Nephron progenitor cell (in vitro differentiated cells): ENCODE data around the gene TGFBI.

Source experiments
- DNase-seq: peaks from one replicate; pipeline ENCODE4 v3.0.0; 2021
- H3K27ac Mint-ChIP-seq: 2 replicates; pipeline ENCODE4 v1.8.0; 2021; ENCODE audit warnings: mild to moderate bottlenecking, moderate library complexity, mixed read lengths
- H3K27me3 Mint-ChIP-seq: 2 replicates; pipeline ENCODE4 v1.8.0; 2021; ENCODE audit warnings: mild to moderate bottlenecking, low read depth, mixed read lengths; ENCODE audit not compliant: poor library complexity
- H3K36me3 Mint-ChIP-seq: 2 replicates; pipeline ENCODE4 v1.8.0; 2021; ENCODE audit warnings: low read depth, mixed read lengths
- H3K4me1 Mint-ChIP-seq: 2 replicates; pipeline ENCODE4 v1.8.0; 2021; ENCODE audit warnings: mixed read lengths
- H3K4me3 Mint-ChIP-seq: 2 replicates; pipeline ENCODE4 v1.8.0; 2021; ENCODE audit warnings: mild to moderate bottlenecking, moderate library complexity, mixed read lengths
- H3K9me3 Mint-ChIP-seq: 2 replicates; pipeline ENCODE4 v1.8.0; 2021; ENCODE audit warnings: mild to moderate bottlenecking, moderate library complexity, mixed read lengths
- CTCF ChIP-seq: fragments of 200-600 bp; sonication (generic); IDR thresholded peaks from 2 replicates; pipeline ENCODE4 v1.5.0; 2021; ENCODE audit warnings: antibody characterized with exemption

Gene TGFBI

DNA sequence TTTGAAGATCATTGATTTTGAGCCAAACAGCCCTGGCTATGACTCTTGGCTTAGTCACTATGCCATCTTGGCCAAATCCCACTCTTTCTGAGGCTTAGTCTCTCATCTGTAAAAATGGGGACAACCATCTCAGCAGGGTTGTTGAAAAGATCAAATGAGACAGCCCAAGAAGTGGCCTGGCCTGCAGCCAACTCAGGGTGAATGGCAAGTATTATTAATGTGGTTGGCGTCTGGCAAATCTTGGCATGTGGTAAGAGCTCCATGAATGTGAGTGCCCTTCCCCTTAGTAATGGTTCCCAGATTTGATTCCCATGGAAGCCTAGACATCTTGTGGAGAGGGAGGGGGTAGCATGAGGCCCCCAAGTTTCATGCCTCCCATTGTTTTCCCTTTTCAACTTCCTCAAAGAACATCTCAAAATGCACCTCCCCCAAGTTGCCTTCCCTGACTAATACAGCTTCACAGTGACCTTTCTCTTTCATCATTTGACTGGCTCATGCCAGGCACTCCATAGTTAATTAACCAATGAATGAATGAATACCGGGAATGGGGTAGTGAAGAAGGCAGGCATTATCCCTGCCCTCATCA is 11.8 kb upstream of the TGFBI start:
- TF ChIP-seq CTCF = no peak
- no peak overlapping the region for H3K4me3 Mint-ChIP-seq
- DNase-seq = no peak
- H3K27ac Mint-ChIP-seq = no peak overlapping the region
- H3K9me3 Mint-ChIP-seq = no peaks in the 10 kb centered on the region
- no peaks in the 10 kb centered on the region for H3K36me3 Mint-ChIP-seq
- peaks cover 29% of the 10 kb centered on the region for H3K27me3 Mint-ChIP-seq
- peaks cover 41% of the 10 kb centered on the region for H3K4me1 Mint-ChIP-seq

DNA sequence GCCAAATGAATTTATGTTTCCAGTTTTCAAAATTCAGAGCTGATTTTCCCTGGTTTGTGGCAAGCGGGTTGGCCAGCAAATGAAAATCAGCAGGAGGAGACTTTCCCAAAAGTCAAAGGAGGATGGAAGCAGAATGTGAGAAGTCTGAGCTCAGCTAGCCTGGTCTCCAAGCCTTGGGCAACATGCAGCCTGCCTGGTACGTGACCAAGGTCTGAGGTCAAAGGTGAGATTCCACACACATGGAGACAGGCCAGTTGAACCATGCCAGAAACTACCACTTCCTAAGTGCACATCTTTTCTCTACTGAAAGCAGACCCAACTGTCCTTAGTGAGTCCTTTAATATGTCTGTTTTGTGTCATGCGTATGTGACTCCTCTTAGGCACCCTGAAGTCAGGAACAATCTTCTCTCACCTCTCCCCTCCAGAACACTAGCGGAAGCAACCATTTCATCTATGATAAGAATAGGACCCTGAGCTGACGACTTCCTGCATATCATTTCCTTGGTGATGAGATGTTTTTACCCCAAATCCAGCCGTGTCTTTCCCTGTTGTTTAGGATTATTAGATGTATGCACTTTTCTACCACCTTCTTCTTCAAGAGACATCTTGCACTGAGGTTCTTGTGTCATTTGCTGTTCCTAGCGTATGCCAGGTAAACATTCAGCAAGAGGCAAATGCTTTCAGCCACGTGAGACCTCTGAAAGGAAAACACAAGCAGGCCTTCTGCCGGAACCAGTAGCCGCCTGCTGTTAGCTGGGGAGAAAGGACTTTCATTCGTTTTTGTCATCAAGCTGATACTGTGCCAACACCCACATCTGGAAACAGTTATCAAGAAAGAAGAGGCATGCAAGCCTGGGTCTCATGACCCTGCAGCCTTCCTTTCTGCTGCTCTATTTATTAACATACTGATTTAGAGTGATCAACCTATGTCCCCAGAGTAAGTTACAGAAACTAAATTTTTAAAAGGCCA is 9.7 kb upstream of the TGFBI start:
- Mint-ChIP-seq H3K4me1 (peaks cover 45% of the 10 kb centered on the region), H3K4me3 (no peak overlapping the region), H3K27ac (peak overlapping the region; percentile 23), H3K36me3 (no peaks in the 10 kb centered on the region), H3K9me3 (no peaks in the 10 kb centered on the region), H3K27me3 (peaks cover 22% of the 10 kb centered on the region)
- no peak for TF ChIP-seq CTCF
- no peak for DNase-seq

- peaks cover 22% of the 10 kb centered on the region for H3K27me3 Mint-ChIP-seq
- H3K4me3 Mint-ChIP-seq = no peak overlapping the region
- no peak for TF ChIP-seq CTCF
- no peaks in the 10 kb centered on the region for H3K9me3 Mint-ChIP-seq
- no peaks in the 10 kb centered on the region for H3K36me3 Mint-ChIP-seq
- H3K4me1 Mint-ChIP-seq = peaks cover 44% of the 10 kb centered on the region
- H3K27ac Mint-ChIP-seq = peak overlapping the region; percentile 23
- no peak for DNase-seq
Observed at GRCh38 chr5:136020001-136020382, 8.8 kb upstream of the TGFBI start.

- DNase-seq = no peak
- peak overlapping the region; percentile 23 for H3K27ac Mint-ChIP-seq
- no peaks in the 10 kb centered on the region for H3K36me3 Mint-ChIP-seq
Observed at GRCh38 chr5:136020383-136021015, 8.3 kb upstream of the TGFBI start.

GRCh38 chr5:136021016-136021405 is 7.8 kb upstream of the TGFBI start:
- DNase-seq = no peak
- Mint-ChIP-seq H3K27me3 (peaks cover 26% of the 10 kb centered on the region), H3K27ac (no peak overlapping the region), H3K9me3 (no peaks in the 10 kb centered on the region), H3K36me3 (no peaks in the 10 kb centered on the region), H3K4me1 (peaks cover 44% of the 10 kb centered on the region), H3K4me3 (no peak overlapping the region)
- TF ChIP-seq CTCF = no peak

More at GRCh38 chr5:136020383-136021015, 8.3 kb upstream of the TGFBI start:
- H3K4me1 Mint-ChIP-seq = peaks cover 44% of the 10 kb centered on the region
- H3K9me3 Mint-ChIP-seq = no peaks in the 10 kb centered on the region
- H3K4me3 Mint-ChIP-seq = peak overlapping the region; percentile 13
- TF ChIP-seq CTCF = no peak
- H3K27me3 Mint-ChIP-seq = peaks cover 22% of the 10 kb centered on the region
